ENCODE measurements around the gene MCC. TPM values are rescaled to one million over a fixed set of nuclear protein-coding genes. Genes with fewer than 3 reads are reported as not detected.

Gene MCC
- polyA plus RNA-seq, 3 donors from 2014 or later: 0.53 to 1.2 (median 0.63) TPM

DNA sequence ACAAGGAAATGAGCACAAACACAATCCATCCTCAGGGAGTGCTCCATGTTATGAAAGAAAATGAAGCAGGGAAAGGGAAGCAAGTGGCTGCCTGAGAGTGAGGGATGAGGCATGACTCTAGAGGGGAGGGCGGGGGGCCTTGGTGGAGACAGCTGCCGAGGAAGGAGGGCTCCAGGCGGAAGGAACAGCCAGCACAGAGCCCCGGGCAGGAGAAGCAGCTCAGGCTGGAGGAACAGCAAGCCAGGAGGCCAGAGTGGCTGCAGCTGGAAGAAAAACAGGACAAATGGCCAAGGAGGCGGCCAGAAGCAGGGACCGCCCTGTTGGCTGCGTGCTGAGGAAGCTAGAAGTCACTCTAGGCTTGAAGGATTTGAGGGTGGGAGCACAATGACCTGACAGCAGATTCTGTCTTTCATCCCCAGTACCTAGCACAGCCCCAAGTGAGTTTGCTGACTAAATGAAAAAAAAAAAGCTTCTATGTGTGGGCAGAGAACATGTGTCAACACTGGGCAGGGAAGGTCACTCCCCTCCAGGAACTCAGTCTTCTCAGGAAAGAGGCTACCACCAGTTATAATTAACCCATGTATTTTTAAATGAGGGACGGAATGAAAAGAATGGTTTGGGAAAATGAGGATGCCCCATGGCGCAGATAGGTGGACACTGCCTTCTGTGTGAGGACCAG is 368.9 kb downstream of the MCC start:
- Mint-ChIP-seq H3K4me1 (no peaks in the 10 kb centered on the region), H3K4me3 (no peak overlapping the region), H3K27me3 (ENCODE audit: low read depth in 3 of 3) (peaks cover 0 to 2% (median 2%) of the 10 kb centered on the region in 3 donors), H3K9me3 (no peaks in the 10 kb centered on the region), H3K36me3 (no peaks in the 10 kb centered on the region), H3K27ac (no peak overlapping the region)
- no peak for DNase-seq

DNA sequence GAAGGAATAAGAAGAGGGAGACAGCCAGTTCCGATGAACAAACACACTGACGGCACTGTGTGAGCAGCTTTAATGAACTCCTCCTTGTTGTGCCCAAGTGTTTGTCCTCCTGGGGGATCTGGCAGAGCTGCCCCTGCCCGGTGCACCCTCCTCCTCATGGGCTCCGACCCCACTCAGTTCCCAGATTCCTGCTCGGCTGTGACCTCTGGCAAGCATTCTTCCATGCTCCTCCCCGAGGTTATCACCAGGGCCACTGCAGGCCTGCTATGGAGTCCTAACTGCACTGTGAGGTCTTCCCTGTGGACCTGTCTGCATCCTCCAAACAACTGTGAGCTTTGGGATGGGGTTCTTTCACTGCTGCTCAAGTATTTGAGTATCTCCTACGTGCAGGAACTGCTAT is 369.5 kb downstream of the MCC start:
- Mint-ChIP-seq H3K9me3 (no peaks in the 10 kb centered on the region), H3K27ac (no peak overlapping the region), H3K27me3 (ENCODE audit: low read depth in 3 of 3) (peaks cover 0 to 2% (median 2%) of the 10 kb centered on the region in 3 donors), H3K36me3 (no peaks in the 10 kb centered on the region), H3K4me1 (no peaks in the 10 kb centered on the region), H3K4me3 (no peak overlapping the region)
- DNase-seq: no peak

DNA sequence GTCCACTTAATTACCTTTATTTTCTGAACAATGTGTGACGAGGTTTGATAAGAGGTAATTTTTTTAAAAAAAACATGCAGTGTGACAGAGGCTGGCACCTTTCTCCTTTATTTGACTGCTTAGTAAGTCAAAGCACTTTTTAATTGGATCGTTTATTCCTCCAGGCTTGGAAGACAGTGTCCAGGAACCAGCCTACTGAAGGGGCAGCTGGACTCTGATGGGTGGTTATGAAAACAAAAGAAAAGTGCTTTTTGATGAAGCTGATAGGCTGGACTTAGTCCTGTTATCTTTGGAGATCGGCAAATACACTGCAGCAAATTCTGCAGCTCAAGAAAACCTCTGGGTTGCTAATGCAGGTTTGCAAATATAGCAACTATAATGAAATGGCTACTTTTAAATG is 370.0 kb downstream of the MCC start:
- Mint-ChIP-seq H3K36me3 (no peaks in the 10 kb centered on the region), H3K9me3 (no peaks in the 10 kb centered on the region), H3K4me1 (no peaks in the 10 kb centered on the region), H3K27ac (no peak overlapping the region), H3K4me3 (no peak overlapping the region), H3K27me3 (ENCODE audit: low read depth in 3 of 3) (peaks cover 0 to 2% (median 2%) of the 10 kb centered on the region in 3 donors)
- no peak for DNase-seq

DNA sequence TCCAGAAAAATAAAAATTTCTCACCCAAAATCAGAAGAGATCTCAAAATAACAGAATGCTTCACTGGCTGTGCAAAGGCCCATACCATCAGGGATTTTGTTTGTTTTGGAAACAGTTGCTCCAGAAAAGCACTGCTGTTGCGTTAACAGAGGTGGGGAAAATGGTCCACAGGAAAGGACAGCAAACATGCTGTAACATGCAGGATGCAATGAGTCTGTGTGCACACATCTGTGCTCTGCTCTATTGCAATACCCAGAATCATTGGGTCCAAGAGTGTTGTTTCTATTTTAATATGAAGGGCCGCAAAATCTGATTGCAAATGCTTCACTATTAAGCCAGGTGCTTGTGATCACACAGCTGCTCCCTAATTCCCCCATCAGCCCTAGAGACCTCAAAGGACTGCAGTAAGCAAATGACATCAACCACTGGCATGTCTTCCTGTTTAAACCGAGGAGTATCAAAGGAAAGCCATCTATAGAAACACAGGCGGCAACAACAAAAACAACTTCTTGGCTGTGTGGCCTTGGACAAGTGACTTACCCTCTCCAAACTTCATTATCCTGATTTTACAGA is 370.6 kb downstream of the MCC start:
- Mint-ChIP-seq H3K4me1 (no peaks in the 10 kb centered on the region), H3K4me3 (no peak overlapping the region), H3K36me3 (no peaks in the 10 kb centered on the region), H3K27me3 (ENCODE audit: low read depth in 3 of 3) (peaks cover 0 to 2% (median 2%) of the 10 kb centered on the region in 3 donors), H3K27ac (no peak overlapping the region), H3K9me3 (no peaks in the 10 kb centered on the region)
- DNase-seq: no peak

DNA sequence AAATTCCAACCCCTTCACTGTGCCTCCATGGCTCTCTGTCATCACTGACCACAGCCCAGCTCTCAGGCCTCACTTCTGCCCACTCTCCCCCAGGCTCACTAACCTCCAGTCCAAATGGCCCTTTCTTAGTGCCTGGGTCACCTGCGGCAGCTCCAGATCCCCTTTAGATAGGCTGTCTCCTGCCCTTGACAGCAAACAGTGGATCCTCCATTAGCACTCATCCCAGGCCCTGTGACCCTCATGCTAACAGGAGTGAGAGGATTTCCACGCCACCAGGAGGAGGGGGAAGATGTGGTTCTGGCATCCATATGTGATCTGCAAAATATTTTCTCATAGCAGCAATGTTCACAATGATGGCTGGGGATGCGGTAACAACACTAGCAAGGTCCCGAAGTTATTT is 372.3 kb downstream of the MCC start:
- H3K27me3 Mint-ChIP-seq (ENCODE audit: low read depth in 3 of 3): peaks cover 0 to 2% (median 2%) of the 10 kb centered on the region in 3 donors

DNA sequence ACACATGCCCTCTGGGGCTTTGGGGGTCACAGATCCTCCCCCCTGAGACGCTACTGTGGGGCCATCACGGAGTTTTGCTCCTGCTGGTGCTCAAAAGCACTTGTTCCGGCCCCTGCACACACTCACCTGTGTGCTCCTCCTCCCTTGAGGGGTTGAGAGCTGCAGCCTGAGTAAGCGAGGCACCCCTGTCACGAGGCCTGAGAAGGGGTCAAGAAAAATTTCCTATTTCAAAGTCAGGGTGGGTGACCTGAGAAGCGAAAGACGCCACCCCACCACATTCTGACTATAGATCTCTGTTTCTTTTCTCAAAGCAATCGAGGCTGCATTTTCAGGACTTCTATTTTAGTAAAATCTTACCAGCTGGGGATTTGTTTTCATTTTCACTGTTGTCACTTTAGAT is 373.2 kb downstream of the MCC start:
- no peak overlapping the region for H3K4me3 Mint-ChIP-seq
- no peaks in the 10 kb centered on the region for H3K9me3 Mint-ChIP-seq
- H3K27ac Mint-ChIP-seq: no peak overlapping the region
- H3K36me3 Mint-ChIP-seq: no peaks in the 10 kb centered on the region
- peaks cover 0 to 2% (median 2%) of the 10 kb centered on the region in 3 donors for H3K27me3 Mint-ChIP-seq (ENCODE audit: low read depth in 3 of 3)
- DNase-seq: no peak
- H3K4me1 Mint-ChIP-seq: no peaks in the 10 kb centered on the region

More for the DNA sequence above, 372.3 kb downstream of the MCC start:
- Mint-ChIP-seq H3K9me3 (no peaks in the 10 kb centered on the region), H3K4me1 (no peaks in the 10 kb centered on the region), H3K27ac (no peak overlapping the region), H3K4me3 (no peak overlapping the region), H3K36me3 (no peaks in the 10 kb centered on the region)
- DNase-seq: no peak

DNA sequence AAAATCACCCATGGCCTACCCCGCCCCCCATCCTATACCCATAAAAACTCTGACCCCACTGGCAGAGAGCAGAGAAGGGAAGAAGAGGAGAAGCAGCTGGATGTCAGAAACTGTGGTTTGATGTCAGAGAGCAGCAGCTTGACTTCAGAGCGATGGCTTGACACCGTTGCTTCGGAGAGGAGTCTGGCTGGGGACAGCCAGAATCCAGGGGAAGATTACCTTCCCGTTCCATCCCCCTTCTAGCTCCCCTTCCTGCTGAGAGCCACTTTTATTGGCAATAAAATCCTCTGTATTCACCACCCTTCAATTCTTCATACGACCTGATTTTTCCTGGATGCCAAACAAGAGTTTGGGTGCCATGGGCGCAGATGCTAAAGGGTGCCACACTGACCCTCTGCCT is 373.7 kb downstream of the MCC start:
- Mint-ChIP-seq H3K4me3 (no peak overlapping the region), H3K27me3 (ENCODE audit: low read depth in 3 of 3) (peaks cover 0 to 2% (median 2%) of the 10 kb centered on the region in 3 donors), H3K27ac (no peak overlapping the region), H3K9me3 (no peaks in the 10 kb centered on the region), H3K4me1 (no peaks in the 10 kb centered on the region), H3K36me3 (no peaks in the 10 kb centered on the region)
- no peak for DNase-seq

DNA sequence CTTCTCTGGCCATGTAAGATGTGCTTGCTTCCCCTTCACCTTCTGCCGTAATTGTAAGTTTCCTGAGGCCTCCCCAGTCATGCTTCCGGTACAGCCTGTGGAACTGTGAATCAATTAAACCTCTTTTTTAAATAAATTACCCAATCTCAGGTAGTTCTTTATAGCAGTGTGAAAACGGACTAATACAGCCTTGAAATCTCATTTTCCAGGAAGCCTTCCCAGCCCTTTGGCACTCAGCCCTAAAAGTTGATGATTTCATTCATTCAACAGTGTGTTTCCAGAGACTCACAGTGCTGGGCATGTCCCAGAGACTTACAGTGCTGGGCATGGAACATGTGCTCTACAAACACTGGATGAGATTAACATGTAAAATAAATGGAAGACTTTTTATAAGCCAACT is 375.8 kb downstream of the MCC start:
- Mint-ChIP-seq H3K4me1 (no peaks in the 10 kb centered on the region), H3K9me3 (no peaks in the 10 kb centered on the region), H3K4me3 (no peak overlapping the region), H3K36me3 (no peaks in the 10 kb centered on the region), H3K27ac (no peak overlapping the region), H3K27me3 (ENCODE audit: low read depth in 3 of 3) (peaks cover 0 to 2% (median 2%) of the 10 kb centered on the region in 3 donors)
- no peak for DNase-seq

DNA sequence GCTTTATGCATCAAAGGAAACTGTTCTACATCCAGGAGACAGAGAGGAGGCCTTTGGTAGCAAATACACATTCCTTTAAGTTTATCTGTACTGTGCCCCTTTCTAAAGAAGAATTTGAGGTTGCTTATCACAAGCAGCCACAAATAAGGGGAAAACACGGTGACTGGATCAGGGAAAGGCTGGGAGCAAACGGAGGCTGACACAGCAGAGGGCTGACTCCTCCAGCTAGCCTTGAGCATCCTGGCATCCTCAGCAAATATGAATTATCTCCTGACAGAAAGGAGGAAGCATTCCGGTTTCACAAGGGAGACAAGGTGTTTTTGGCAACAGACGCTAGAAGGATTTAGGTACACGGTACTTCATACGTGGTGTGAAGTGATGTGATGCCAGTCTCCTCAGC is 378.1 kb downstream of the MCC start:
- no peak for DNase-seq
- Mint-ChIP-seq H3K4me1 (no peaks in the 10 kb centered on the region), H3K4me3 (no peak overlapping the region), H3K9me3 (no peaks in the 10 kb centered on the region), H3K27me3 (ENCODE audit: low read depth in 3 of 3) (peaks cover 0 to 3% (median 0%) of the 10 kb centered on the region in 3 donors), H3K27ac (no peak overlapping the region), H3K36me3 (no peaks in the 10 kb centered on the region)

DNA sequence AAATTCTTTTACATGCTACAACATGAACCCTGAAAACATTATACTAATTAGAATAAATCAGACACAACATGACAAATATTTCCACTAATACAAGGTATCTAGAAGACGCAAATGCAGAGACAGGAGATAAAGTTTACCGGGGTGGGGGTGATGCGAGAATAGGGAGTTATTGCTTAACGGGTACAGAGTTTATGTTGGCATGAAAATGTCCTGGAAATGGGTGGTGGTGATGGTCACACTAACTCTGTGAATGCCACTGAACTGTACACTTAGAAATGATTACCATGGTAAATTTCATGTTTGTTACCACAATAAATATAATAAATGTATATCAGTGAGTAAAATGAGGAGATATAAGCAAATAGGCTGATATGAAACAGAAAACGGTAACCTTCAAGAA is 378.9 kb downstream of the MCC start:
- no peak for DNase-seq
- no peak overlapping the region for H3K27ac Mint-ChIP-seq
- H3K4me3 Mint-ChIP-seq: no peak overlapping the region
- no peaks in the 10 kb centered on the region for H3K9me3 Mint-ChIP-seq
- H3K27me3 Mint-ChIP-seq (ENCODE audit: low read depth in 3 of 3): peaks cover 0 to 3% (median 0%) of the 10 kb centered on the region in 3 donors
- H3K36me3 Mint-ChIP-seq: no peaks in the 10 kb centered on the region
- no peaks in the 10 kb centered on the region for H3K4me1 Mint-ChIP-seq

DNA sequence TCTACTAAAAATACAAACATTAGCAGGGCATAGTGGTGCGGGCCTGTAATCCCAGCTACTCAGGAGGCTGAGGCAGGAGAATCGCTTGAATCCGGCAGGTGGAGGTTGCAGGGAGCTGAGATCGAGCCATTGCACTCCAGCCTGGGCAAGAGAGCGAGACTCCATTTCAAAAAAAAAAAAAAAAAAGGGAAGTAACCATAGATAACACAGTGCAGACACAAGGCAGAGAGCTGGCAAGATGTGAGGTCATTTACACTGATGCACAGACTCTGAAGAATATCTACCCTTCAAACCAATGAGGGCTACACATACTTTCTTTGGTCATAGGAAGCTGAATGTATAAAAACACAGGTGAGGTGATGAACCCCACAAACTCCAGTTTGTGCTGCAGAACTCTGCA is 379.8 kb downstream of the MCC start:
- Mint-ChIP-seq H3K36me3 (no peaks in the 10 kb centered on the region), H3K4me1 (no peaks in the 10 kb centered on the region), H3K27me3 (ENCODE audit: low read depth in 3 of 3) (peaks cover 0 to 3% (median 0%) of the 10 kb centered on the region in 3 donors), H3K27ac (no peak overlapping the region), H3K9me3 (no peaks in the 10 kb centered on the region), H3K4me3 (no peak overlapping the region)
- DNase-seq: no peak

DNA sequence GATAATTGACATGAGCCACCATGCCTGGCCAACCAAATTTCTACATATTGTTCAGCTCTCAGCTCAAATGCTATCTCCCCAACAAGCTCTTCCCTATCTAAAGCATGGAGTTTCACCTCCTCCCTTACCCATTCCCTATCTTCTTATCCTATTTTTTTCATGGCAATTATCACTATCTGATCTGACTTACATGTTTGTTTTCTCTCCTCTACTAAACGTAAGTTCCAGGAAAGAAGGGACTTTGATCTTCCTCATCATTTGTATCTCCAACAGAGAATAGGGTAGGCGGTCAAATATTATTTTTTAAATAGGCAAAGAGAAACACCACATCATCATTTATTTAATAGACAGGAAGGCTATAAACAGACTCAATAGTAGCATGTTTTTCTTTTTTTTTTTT is 381.4 kb downstream of the MCC start:
- H3K27ac Mint-ChIP-seq: no peak overlapping the region
- H3K4me3 Mint-ChIP-seq: no peak overlapping the region
- H3K36me3 Mint-ChIP-seq: no peaks in the 10 kb centered on the region
- DNase-seq: no peak
- H3K27me3 Mint-ChIP-seq (ENCODE audit: low read depth in 3 of 3): peaks cover 0 to 3% (median 0%) of the 10 kb centered on the region in 3 donors
- no peaks in the 10 kb centered on the region for H3K4me1 Mint-ChIP-seq
- no peaks in the 10 kb centered on the region for H3K9me3 Mint-ChIP-seq

DNA sequence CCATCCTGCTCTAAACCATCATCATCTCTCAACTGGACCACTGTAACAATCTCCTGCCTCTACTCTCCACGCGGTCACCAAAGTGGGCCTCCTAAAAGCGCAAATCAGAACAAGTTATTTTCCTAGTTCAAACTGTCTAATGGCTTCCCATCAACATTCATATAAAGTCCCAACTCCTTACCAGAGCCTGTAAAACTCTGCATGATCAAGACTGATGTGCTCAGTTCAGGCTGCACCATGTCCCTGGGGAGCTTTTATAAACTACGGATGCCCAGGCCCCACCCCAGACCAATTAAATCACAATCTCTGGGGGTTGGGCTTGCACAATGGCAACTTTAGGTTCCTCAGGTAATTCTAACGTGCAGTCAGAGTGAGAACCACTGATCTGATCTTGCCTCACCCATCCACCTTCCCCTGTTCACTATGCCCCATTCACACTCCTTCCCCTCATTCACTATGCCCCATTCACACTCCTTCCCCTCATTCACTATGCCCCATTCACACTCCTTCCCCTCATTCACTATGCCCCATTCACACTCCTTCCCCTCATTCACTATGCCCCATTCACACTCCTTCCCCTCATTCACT is 382.5 kb downstream of the MCC start:
- no peaks in the 10 kb centered on the region for H3K9me3 Mint-ChIP-seq
- DNase-seq: no peak
- no peak overlapping the region for H3K27ac Mint-ChIP-seq

DNA sequence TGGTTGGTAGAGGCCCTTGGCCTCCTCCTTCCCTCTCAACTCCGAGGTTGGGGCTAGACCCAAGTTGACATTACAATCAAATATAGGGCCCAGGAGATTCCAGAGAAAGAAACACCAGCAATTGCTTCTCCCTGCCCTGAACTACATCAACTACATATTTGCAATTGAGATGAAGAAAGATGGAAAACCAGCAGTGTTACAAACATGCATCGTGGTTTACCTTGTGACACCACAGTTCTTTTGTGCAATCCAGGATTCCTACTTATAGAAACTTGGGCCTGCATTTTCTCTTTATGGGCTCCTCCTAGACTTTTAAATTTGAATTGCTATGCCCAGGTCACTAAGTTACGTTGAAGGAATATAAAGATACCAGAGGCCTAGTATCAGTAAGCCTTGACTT is 384.9 kb downstream of the MCC start:
- Mint-ChIP-seq H3K4me1 (no peaks in the 10 kb centered on the region), H3K27ac (no peak overlapping the region), H3K9me3 (no peaks in the 10 kb centered on the region), H3K36me3 (peaks cover 0 to 4% (median 0%) of the 10 kb centered on the region in 3 donors), H3K27me3 (ENCODE audit: low read depth in 3 of 3) (peaks cover 0 to 3% (median 0%) of the 10 kb centered on the region in 3 donors), H3K4me3 (no peak overlapping the region)
- no peak for DNase-seq

More for the DNA sequence above, 382.5 kb downstream of the MCC start:
- H3K36me3 Mint-ChIP-seq: no peaks in the 10 kb centered on the region
- peaks cover 0 to 3% (median 0%) of the 10 kb centered on the region in 3 donors for H3K27me3 Mint-ChIP-seq (ENCODE audit: low read depth in 3 of 3)
- no peaks in the 10 kb centered on the region for H3K4me1 Mint-ChIP-seq
- no peak overlapping the region for H3K4me3 Mint-ChIP-seq

Data from immature natural killer cell (primary cell).